OCI-LY1 (cell line): Measurements from ENCODE around the gene GPBAR1.

Source experiments
- EZH2 ChIP-seq: fragments of 200-600 bp; sonication (generic), shearing (Covaris generic); IDR thresholded peaks from 2 replicates; pipeline ENCODE4 v1.8.0; 2017; ENCODE audit warnings: borderline replicate concordance, mixed run types, mild to moderate bottlenecking, antibody characterized with exemption, low read length, moderate library complexity, mixed read lengths
- TF ChIP-seq, protein P1 (sequence below): fragments of 200-600 bp; sonication (generic), shearing (Covaris generic); IDR thresholded peaks from 2 replicates; pipeline ENCODE4 v1.5.1; 2017; ENCODE audit warnings: mild to moderate bottlenecking, antibody characterized with exemption, low read length, moderate library complexity, mixed read lengths

- TF ChIP-seq, protein P1, sequence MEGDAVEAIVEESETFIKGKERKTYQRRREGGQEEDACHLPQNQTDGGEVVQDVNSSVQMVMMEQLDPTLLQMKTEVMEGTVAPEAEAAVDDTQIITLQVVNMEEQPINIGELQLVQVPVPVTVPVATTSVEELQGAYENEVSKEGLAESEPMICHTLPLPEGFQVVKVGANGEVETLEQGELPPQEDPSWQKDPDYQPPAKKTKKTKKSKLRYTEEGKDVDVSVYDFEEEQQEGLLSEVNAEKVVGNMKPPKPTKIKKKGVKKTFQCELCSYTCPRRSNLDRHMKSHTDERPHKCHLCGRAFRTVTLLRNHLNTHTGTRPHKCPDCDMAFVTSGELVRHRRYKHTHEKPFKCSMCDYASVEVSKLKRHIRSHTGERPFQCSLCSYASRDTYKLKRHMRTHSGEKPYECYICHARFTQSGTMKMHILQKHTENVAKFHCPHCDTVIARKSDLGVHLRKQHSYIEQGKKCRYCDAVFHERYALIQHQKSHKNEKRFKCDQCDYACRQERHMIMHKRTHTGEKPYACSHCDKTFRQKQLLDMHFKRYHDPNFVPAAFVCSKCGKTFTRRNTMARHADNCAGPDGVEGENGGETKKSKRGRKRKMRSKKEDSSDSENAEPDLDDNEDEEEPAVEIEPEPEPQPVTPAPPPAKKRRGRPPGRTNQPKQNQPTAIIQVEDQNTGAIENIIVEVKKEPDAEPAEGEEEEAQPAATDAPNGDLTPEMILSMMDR: no peak
- TF ChIP-seq EZH2: no peak
Observed at GRCh38 chr2:218282173-218282991, 21.6 kb downstream of the GPBAR1 start.
